IMR-90 (cell line): Measurements from ENCODE around the gene CARMIL1. TPM values are rescaled to one million over a fixed set of nuclear protein-coding genes. Genes with fewer than 3 reads are reported as not detected.

Experiments
- ATAC-seq: fragments of 200-7000 bp; cut with Tn5 transposase; 2 replicates; pipeline ENCODE4 v1.9.1; 2020; ENCODE audit warnings: low read depth, mild to moderate bottlenecking, moderate library complexity
- BruUV-seq: library from RNA; stranded (reverse); fragments of 400-500 nt; replicated peaks from 2 replicates; lab custom pipeline; 2021; lab: Mats Ljungman, UMichigan
- CTCF ChIA-PET: fragments of 300-600 bp; formaldehyde crosslinking; extraction: SDS; loops from one replicate; lab custom pipeline; 2021; ENCODE audit warnings: antibody characterized with exemption; lab: Yijun Ruan, JAX
- POLR2A ChIA-PET: fragments of 300-600 bp; sonication (Branson Sonifier 250); formaldehyde crosslinking; loops from one replicate; lab custom pipeline; 2022; ENCODE audit warnings: antibody characterized with exemption; ENCODE audit not compliant: unreplicated experiment; lab: Charles Lee
- DNase-seq: peaks from one replicate; pipeline ENCODE4 v3.0.0; 2013
- H2AFZ ChIP-seq: replicated peaks from 2 replicates; pipeline ENCODE3; 2013; ENCODE audit warnings: low read length, mild to moderate bottlenecking; ENCODE audit not compliant: poor library complexity
- H2AK5ac ChIP-seq: 2 replicates; pipeline ENCODE4 v1.6.1; 2013; ENCODE audit warnings: low read depth, low read length, inconsistent platforms
- H2AK9ac ChIP-seq: replicated peaks from 2 replicates; pipeline ENCODE3; 2013; ENCODE audit warnings: mild to moderate bottlenecking, low read depth, low read length, moderate library complexity; ENCODE audit not compliant: poor library complexity
- H2BK120ac ChIP-seq: 2 replicates; pipeline ENCODE4 v1.6.1; 2013; ENCODE audit warnings: low read depth, low read length, inconsistent platforms
- H2BK15ac ChIP-seq: 3 replicates; pipeline ENCODE4 v1.6.1; 2013; ENCODE audit warnings: low read depth, low read length, inconsistent platforms
- H2BK20ac ChIP-seq: 2 replicates; pipeline ENCODE4 v1.6.1; 2013; ENCODE audit warnings: low read depth, mild to moderate bottlenecking, inconsistent platforms, low read length, moderate library complexity
- H2BK5ac ChIP-seq: 2 replicates; pipeline ENCODE4 v1.6.1; 2013; ENCODE audit warnings: mild to moderate bottlenecking, low read depth, low read length, inconsistent platforms; ENCODE audit not compliant: poor library complexity, severe bottlenecking
- H3K14ac ChIP-seq: replicated peaks from 2 replicates; pipeline ENCODE4 v1.6.1; 2013; ENCODE audit warnings: low read depth, low read length, inconsistent platforms
- H3K18ac ChIP-seq: 2 replicates; pipeline ENCODE4 v1.6.1; 2013; ENCODE audit warnings: low read depth, low read length, control low read depth
- H3K23ac ChIP-seq: 2 replicates; pipeline ENCODE4 v1.6.1; 2013; ENCODE audit warnings: low read depth, low read length, inconsistent platforms
- H3K27ac ChIP-seq: 2 replicates; pipeline ENCODE4 v1.5.1; 2013; ENCODE audit warnings: mild to moderate bottlenecking, control low read depth, low read length; ENCODE audit not compliant: insufficient read depth
- H3K27me3 ChIP-seq: 2 replicates; pipeline ENCODE4 v1.6.1; 2013; ENCODE audit warnings: low read length; ENCODE audit not compliant: control insufficient read depth, insufficient read depth
- H3K36me3 ChIP-seq: 2 replicates; pipeline ENCODE4 v1.6.1; 2013; ENCODE audit warnings: low read length, mixed read lengths; ENCODE audit not compliant: control insufficient read depth, insufficient read depth
- H3K4ac ChIP-seq: 2 replicates; pipeline ENCODE4 v1.6.1; 2013; ENCODE audit warnings: low read depth, low read length, inconsistent platforms
- H3K4me1 ChIP-seq: 2 replicates; pipeline ENCODE4 v1.6.1; 2013; ENCODE audit warnings: low read length, mixed read lengths; ENCODE audit not compliant: control insufficient read depth, insufficient read depth
- H3K4me2 ChIP-seq: 2 replicates; pipeline ENCODE4 v1.6.1; 2013; ENCODE audit warnings: low read depth, mild to moderate bottlenecking, control low read depth, low read length, moderate library complexity
- H3K4me3 ChIP-seq: 2 replicates; pipeline ENCODE4 v1.5.1; 2013; ENCODE audit warnings: low read depth, mild to moderate bottlenecking, control low read depth, low read length, moderate library complexity; ENCODE audit not compliant: insufficient read depth
- H3K56ac ChIP-seq: 2 replicates; pipeline ENCODE4 v1.6.1; 2013; ENCODE audit warnings: low read length, inconsistent platforms; ENCODE audit not compliant: insufficient read depth; ENCODE audit errors: extremely low read depth
- H3K79me1 ChIP-seq, 2 experiments: 2 replicates each; pipeline ENCODE4 v1.6.1; 2013; ENCODE audit warnings: low read length in 2 of 2, inconsistent platforms in 1 of 2, low read depth in 1 of 2
- H3K9ac ChIP-seq: 2 replicates; pipeline ENCODE4 v1.6.1; 2013; ENCODE audit warnings: low read depth, low read length, control low read depth
- H3K9me1 ChIP-seq: 2 replicates; pipeline ENCODE4 v1.6.1; 2013; ENCODE audit warnings: low read length, inconsistent platforms; ENCODE audit not compliant: insufficient read depth
- H3K9me3 ChIP-seq: 2 replicates; pipeline ENCODE4 v1.6.1; 2013; ENCODE audit warnings: low read length; ENCODE audit not compliant: control insufficient read depth, insufficient read depth
- H4K20me1 ChIP-seq: 2 replicates; pipeline ENCODE4 v1.6.1; 2013; ENCODE audit warnings: low read length, inconsistent platforms; ENCODE audit not compliant: insufficient read depth
- H4K5ac ChIP-seq: 2 replicates; pipeline ENCODE4 v1.6.1; 2013; ENCODE audit warnings: mild to moderate bottlenecking, low read depth, low read length, control low read depth
- H4K8ac ChIP-seq, 2 experiments: 2 replicates each; pipeline ENCODE4 v1.6.1; 2013; ENCODE audit warnings: low read depth in 2 of 2, low read length in 2 of 2, control low read depth in 1 of 2, inconsistent platforms in 1 of 2
- H4K91ac ChIP-seq: 2 replicates; pipeline ENCODE4 v1.6.1; 2013; ENCODE audit warnings: low read depth, low read length, inconsistent platforms; ENCODE audit not compliant: insufficient read depth
- MAFK ChIP-seq: IDR thresholded peaks from 2 replicates; pipeline ENCODE4 v1.6.1; 2012; ENCODE audit warnings: low read depth, low read length, improper control_type of control experiment
- SMC3 ChIP-seq: fragments of 150-350 bp; IDR thresholded peaks from 2 replicates; pipeline ENCODE4 v1.6.1; 2016; ENCODE audit warnings: low read depth, mild to moderate bottlenecking, antibody characterized with exemption, low read length, moderate library complexity
- WGBS, 2 experiments: methylation state at CpG; one replicate each; pipeline versions ENCODE4 v1.1.5 to v1.1.7; 2013; ENCODE audit warnings: missing lambda C conversion rate in 2 of 2; ENCODE audit not compliant: insufficient read length in 1 of 2; ENCODE audit errors: extremely low coverage in 2 of 2; 5-methylcytosine and 5-hydroxymethylcytosine counted together
- dilution Hi-C: fragments of 300-500 bp; cut with HindIII; formaldehyde crosslinking; loops from one replicate; pipeline ENCODE4 v1.14.3; 2018; ENCODE audit warnings: low sequenced_read_pairs; ENCODE audit not compliant: unreplicated experiment
- in situ Hi-C: fragments of 300-500 bp; cut with MboI; formaldehyde crosslinking; loops from 3 replicates; pipeline ENCODE4 v1.14.3; 2019; ENCODE audit warnings: low sequenced_read_pairs, inconsistent platforms, mixed read lengths
- intact Hi-C: fragments of 100-400 bp; cut with micrococcal nuclease; formaldehyde crosslinking; loops from 2 replicates; pipeline ENCODE4 v1.10.0; 2022
- polyA plus RNA-seq, 3 experiments: library from polyadenylated mRNA; depleted of rRNA; stranded (reverse); fragments of >200 nt; gene quantifications; 2 replicates each; pipeline ENCODE4 v1.2.3, GENCODE V29; 2012; ENCODE audit warnings: low replicate concordance in 1 of 3
- total RNA-seq: library from RNA; depleted of rRNA; stranded (reverse); fragments of >200 nt; gene quantifications from 2 replicates; pipeline ENCODE4 v1.2.3, GENCODE V29; 2012

Gene CARMIL1
- total and polyA plus RNA-seq, 2 of the 4 experiments (the other 2 are of a cell fraction), result 1.3 to 2.9 TPM

- Histone ChIP-seq H3K27me3 (no peaks in the 10 kb centered on the region; the same call in 1 of the 2 replicates), H3K79me1 (peaks cover 0 to 4% of the 10 kb centered on the region in 2 experiments; a peak in 1 of 4 replicates), H3K27ac (no peak overlapping the region), H3K56ac (no peak overlapping the region), H2AK5ac (no peak overlapping the region), H4K5ac (no peak overlapping the region), H3K23ac (0 out of 2 replicates have a peak overlapping the region, but pooled peaks have one; percentile 38), H2BK120ac (0 out of 2 replicates have a peak overlapping the region, but pooled peaks have one; percentile 30), H3K36me3 (no peaks in the 10 kb centered on the region), H3K9me3 (no peaks in the 10 kb centered on the region), H3K9me1 (no peaks in the 10 kb centered on the region), H2BK15ac (no peak overlapping the region), H4K20me1 (no peaks in the 10 kb centered on the region), H4K8ac (peak overlapping the region in 1 of 2 experiments; percentile 41; a peak in 1 of 4 replicates), H2BK5ac (no peak overlapping the region), H3K14ac (peak overlapping the region; percentile 65; the same call in 1 of the 2 replicates), H2AK9ac (no peak overlapping the region), H3K9ac (peak overlapping the region; percentile 8; the same call in 1 of the 2 replicates), H2BK20ac (no peak overlapping the region), H2AFZ (peak overlapping the region; percentile 96), H3K4me1 (no peaks in the 10 kb centered on the region), H4K91ac (no peak overlapping the region), H3K4ac (peak overlapping the region; percentile 34; the same call in 1 of the 2 replicates), H3K4me3 (peak overlapping the region; percentile 80), H3K18ac (no peak overlapping the region), H3K4me2 (peak overlapping the region; percentile 82)
- WGBS, 2 experiments, result 3% methylated on average over 7 of the region's 16 CpGs; no CpG with 5 or more reads in 1 of the 2 experiments
- no TSS peak for BruUV-seq
- intact Hi-C loops, result loop anchor here (1.0 to 2.0 kb wide), 2 partner anchors 34 to 80 kb away; no protein-coding TSS in a partner anchor
- peak; percentile 29; the same call in 1 of the 2 replicates for TF ChIP-seq MAFK
- no peak for TF ChIP-seq SMC3
- dilution Hi-C loops, result no loop called here
- in situ Hi-C loops, result no loop called here
- no peak for DNase-seq
- ATAC-seq, result peak; percentile 2; the same call in 1 of the 2 replicates
- ChIA-PET POLR2A (no interaction called here), CTCF (interaction anchor here (0.6 to 3.3 kb wide), 20 partner anchors 8 to 278 kb away, joined by 3 to 42 read pairs (median 4); no protein-coding TSS in a partner anchor)
Observed at GRCh38 chr6:25278261-25278913, 787 bp upstream of the CARMIL1 start.
